Measurements from ENCODE around the gene IGFL1. TPM values are rescaled to one million over a fixed set of nuclear protein-coding genes. Genes with fewer than 3 reads are reported as not detected.

IGFL1 gene
- not detected in 2 replicates for total RNA-seq

DNA sequence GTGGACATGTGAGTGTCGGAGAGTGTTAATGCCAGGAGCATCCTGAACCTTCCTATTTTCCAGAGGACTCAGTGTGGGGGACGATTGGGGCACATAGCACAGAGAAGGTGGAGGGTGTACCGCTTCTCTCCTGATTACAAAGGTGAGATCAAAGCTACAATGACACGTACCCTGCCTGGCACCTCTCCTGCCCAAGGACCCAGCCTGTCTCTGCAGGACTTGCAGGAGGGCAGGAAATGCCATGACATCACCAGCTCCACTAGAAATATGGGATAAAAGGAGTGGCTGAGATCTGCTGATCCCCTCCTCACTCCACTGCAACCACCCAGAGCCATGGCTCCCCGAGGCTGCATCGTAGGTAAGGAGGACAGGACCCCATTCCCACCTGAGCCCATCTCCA, at the start of gene IGFL1:
Gene IGFL1, plus strand, starts transcription at position 301 of the 400 bp plus-strand sequence. Its CDS starts 33 bp downstream, at position 334.

Other genes starting within 250 kb of the IGFL1 start
- 10.5 and 11.6 TPM in 2 replicates for gene CCDC61, start 234.3 kb upstream of the IGFL1 start, total RNA-seq
- not detected in 2 replicates for gene PGLYRP1, start 206.7 kb upstream of the IGFL1 start, total RNA-seq
- under 0.01 TPM in 1 of 2 replicates, not detected in the other for gene IGFL4, start 188.7 kb upstream of the IGFL1 start, total RNA-seq
- not detected in 2 replicates for gene IGFL3, start 105.1 kb upstream of the IGFL1 start, total RNA-seq
- gene IGFL2, start 81.5 kb upstream of the IGFL1 start, total RNA-seq: not detected in 2 replicates
- gene HIF3A, start 67.3 kb downstream of the IGFL1 start, total RNA-seq: 0.75 and 8.7 TPM in 2 replicates
- 48.6 and 87.5 TPM in 2 replicates for gene PPP5C, start 117.3 kb downstream of the IGFL1 start, total RNA-seq
- 30.4 and 37.2 TPM in 2 replicates for gene CCDC8, start 183.8 kb downstream of the IGFL1 start, total RNA-seq
- gene PNMA8C, start 199.2 kb downstream of the IGFL1 start, total RNA-seq: 0.25 and 0.33 TPM in 2 replicates
- 4.3 and 13.0 TPM in 2 replicates for gene PNMA8A, start 241.8 kb downstream of the IGFL1 start, total RNA-seq